Measurements from ENCODE around the gene SLC47A2.

SLC47A2 gene

GRCh38 chr17:19747159-19747719, 30.9 kb upstream of the SLC47A2 start:
- no peak for DNase-seq (ENCODE audit: low read depth in 1 of 2, low spot score in 1 of 2)
- no peaks in the 10 kb centered on the region for H3K27me3 ChIP-seq (ENCODE audit: insufficient read depth, poor library complexity, severe bottlenecking)
- H3K27ac ChIP-seq (replicated peaks) = no peak overlapping the region
- H3K4me3 ChIP-seq (replicated peaks; ENCODE audit: insufficient read depth, low read length) = no peak overlapping the region
- no peak for TF ChIP-seq GABPA (IDR thresholded peaks at IDR 0.05; ENCODE audit: low read depth)
- no peak for TF ChIP-seq POLR2AphosphoS5 (IDR thresholded peaks at IDR 0.05; ENCODE audit: low read depth)
- TF ChIP-seq, protein P1, sequence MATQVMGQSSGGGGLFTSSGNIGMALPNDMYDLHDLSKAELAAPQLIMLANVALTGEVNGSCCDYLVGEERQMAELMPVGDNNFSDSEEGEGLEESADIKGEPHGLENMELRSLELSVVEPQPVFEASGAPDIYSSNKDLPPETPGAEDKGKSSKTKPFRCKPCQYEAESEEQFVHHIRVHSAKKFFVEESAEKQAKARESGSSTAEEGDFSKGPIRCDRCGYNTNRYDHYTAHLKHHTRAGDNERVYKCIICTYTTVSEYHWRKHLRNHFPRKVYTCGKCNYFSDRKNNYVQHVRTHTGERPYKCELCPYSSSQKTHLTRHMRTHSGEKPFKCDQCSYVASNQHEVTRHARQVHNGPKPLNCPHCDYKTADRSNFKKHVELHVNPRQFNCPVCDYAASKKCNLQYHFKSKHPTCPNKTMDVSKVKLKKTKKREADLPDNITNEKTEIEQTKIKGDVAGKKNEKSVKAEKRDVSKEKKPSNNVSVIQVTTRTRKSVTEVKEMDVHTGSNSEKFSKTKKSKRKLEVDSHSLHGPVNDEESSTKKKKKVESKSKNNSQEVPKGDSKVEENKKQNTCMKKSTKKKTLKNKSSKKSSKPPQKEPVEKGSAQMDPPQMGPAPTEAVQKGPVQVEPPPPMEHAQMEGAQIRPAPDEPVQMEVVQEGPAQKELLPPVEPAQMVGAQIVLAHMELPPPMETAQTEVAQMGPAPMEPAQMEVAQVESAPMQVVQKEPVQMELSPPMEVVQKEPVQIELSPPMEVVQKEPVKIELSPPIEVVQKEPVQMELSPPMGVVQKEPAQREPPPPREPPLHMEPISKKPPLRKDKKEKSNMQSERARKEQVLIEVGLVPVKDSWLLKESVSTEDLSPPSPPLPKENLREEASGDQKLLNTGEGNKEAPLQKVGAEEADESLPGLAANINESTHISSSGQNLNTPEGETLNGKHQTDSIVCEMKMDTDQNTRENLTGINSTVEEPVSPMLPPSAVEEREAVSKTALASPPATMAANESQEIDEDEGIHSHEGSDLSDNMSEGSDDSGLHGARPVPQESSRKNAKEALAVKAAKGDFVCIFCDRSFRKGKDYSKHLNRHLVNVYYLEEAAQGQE (IDR thresholded peaks at IDR 0.05; ENCODE audit: insufficient replicate concordance, low read depth) = no peak
- TF ChIP-seq SPI1 (IDR thresholded peaks at IDR 0.05; ENCODE audit: borderline replicate concordance, low read depth) = no peak
- TF ChIP-seq, protein P2, sequence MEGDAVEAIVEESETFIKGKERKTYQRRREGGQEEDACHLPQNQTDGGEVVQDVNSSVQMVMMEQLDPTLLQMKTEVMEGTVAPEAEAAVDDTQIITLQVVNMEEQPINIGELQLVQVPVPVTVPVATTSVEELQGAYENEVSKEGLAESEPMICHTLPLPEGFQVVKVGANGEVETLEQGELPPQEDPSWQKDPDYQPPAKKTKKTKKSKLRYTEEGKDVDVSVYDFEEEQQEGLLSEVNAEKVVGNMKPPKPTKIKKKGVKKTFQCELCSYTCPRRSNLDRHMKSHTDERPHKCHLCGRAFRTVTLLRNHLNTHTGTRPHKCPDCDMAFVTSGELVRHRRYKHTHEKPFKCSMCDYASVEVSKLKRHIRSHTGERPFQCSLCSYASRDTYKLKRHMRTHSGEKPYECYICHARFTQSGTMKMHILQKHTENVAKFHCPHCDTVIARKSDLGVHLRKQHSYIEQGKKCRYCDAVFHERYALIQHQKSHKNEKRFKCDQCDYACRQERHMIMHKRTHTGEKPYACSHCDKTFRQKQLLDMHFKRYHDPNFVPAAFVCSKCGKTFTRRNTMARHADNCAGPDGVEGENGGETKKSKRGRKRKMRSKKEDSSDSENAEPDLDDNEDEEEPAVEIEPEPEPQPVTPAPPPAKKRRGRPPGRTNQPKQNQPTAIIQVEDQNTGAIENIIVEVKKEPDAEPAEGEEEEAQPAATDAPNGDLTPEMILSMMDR (IDR thresholded peaks at IDR 0.05; ENCODE audit: insufficient read depth, low read length) = no peak

- H3K27ac ChIP-seq (replicated peaks) = no peak overlapping the region
- H3K4me3 ChIP-seq (replicated peaks; ENCODE audit: insufficient read depth, low read length) = no peak overlapping the region
- no peak for DNase-seq (ENCODE audit: low read depth in 1 of 2, low spot score in 1 of 2)
- no peak for TF ChIP-seq SPI1 (IDR thresholded peaks at IDR 0.05; ENCODE audit: borderline replicate concordance, low read depth)
- TF ChIP-seq, protein P1 (IDR thresholded peaks at IDR 0.05; ENCODE audit: insufficient replicate concordance, low read depth) = no peak
- no peak for TF ChIP-seq POLR2AphosphoS5 (IDR thresholded peaks at IDR 0.05; ENCODE audit: low read depth)
- no peak for TF ChIP-seq GABPA (IDR thresholded peaks at IDR 0.05; ENCODE audit: low read depth)
- TF ChIP-seq, protein P2 (IDR thresholded peaks at IDR 0.05; ENCODE audit: insufficient read depth, low read length) = no peak
- no peaks in the 10 kb centered on the region for H3K27me3 ChIP-seq (ENCODE audit: insufficient read depth, poor library complexity, severe bottlenecking)
Measured at GRCh38 chr17:19746517-19746916, 30.1 kb upstream of the SLC47A2 start.

DNA sequence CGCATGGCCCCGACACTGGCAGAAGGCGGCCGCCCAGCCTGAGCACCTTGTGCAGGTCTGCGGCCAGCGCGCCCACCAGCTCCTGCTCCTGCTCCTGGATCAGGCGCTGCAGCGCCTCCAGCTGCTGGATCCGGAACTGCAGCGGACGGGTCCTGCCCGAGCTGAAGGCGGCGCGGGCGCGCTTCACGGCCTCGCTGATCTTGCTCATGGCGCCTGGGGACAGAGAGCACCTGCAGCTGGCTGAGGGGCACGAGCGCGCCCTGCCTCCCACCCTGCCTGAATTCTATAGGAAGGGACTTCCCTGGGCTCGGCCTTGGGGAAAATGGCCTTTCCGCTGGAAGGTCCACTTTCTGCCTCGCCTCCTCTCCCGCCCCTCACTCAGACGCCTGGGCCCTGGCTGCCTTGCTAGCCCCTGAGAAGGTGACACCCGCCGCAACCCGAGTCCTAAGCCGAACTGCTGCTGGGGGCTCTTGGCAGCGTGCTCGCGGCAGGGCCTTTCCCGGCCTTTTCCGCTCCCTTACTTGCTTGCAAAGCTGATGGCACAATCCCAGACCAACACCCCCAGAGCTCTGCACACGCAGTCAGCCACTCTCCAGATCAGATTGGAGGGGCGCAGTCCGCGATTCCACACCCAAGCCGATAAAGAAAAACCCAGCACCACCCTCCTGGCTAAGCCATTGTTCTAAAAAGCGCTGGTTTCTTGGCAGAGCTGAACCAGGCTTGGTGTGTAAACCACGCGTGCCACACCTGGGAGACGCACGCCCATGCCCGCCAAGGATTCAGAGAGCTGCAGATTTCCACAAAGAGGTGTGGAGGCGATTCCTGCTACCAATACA, 28.8 kb upstream of the SLC47A2 start:
- H3K4me3 ChIP-seq (replicated peaks; ENCODE audit: insufficient read depth, low read length) = peak overlapping the region; percentile 25
- no peaks in the 10 kb centered on the region for H3K27me3 ChIP-seq (ENCODE audit: insufficient read depth, poor library complexity, severe bottlenecking)
- TF ChIP-seq, protein P2 (IDR thresholded peaks at IDR 0.05; ENCODE audit: insufficient read depth, low read length) = peak; percentile 42
- no peak for TF ChIP-seq GABPA (IDR thresholded peaks at IDR 0.05; ENCODE audit: low read depth)
- peak; percentile 51 to 71 for DNase-seq (ENCODE audit: low read depth in 1 of 2, low spot score in 1 of 2)
- H3K27ac ChIP-seq (replicated peaks) = no peak overlapping the region
